ENCODE data around the gene DGAT2.

- no peak for TF ChIP-seq EZH2 (IDR thresholded peaks at IDR 0.05; ENCODE audit: low read depth)
- TF ChIP-seq, protein P1, sequence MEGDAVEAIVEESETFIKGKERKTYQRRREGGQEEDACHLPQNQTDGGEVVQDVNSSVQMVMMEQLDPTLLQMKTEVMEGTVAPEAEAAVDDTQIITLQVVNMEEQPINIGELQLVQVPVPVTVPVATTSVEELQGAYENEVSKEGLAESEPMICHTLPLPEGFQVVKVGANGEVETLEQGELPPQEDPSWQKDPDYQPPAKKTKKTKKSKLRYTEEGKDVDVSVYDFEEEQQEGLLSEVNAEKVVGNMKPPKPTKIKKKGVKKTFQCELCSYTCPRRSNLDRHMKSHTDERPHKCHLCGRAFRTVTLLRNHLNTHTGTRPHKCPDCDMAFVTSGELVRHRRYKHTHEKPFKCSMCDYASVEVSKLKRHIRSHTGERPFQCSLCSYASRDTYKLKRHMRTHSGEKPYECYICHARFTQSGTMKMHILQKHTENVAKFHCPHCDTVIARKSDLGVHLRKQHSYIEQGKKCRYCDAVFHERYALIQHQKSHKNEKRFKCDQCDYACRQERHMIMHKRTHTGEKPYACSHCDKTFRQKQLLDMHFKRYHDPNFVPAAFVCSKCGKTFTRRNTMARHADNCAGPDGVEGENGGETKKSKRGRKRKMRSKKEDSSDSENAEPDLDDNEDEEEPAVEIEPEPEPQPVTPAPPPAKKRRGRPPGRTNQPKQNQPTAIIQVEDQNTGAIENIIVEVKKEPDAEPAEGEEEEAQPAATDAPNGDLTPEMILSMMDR (conservative IDR thresholded peaks at IDR 0.05): no peak
Observed at GRCh38 chr11:75839851-75840250, 71.3 kb downstream of the DGAT2 start.
